ENCODE measurements around the gene RIC3. TPM values are rescaled to one million over a fixed set of nuclear protein-coding genes. Genes with fewer than 3 reads are reported as not detected.

RIC3 gene
- total RNA-seq, 1 donor from 2014 or later: 23.1 TPM

DNA sequence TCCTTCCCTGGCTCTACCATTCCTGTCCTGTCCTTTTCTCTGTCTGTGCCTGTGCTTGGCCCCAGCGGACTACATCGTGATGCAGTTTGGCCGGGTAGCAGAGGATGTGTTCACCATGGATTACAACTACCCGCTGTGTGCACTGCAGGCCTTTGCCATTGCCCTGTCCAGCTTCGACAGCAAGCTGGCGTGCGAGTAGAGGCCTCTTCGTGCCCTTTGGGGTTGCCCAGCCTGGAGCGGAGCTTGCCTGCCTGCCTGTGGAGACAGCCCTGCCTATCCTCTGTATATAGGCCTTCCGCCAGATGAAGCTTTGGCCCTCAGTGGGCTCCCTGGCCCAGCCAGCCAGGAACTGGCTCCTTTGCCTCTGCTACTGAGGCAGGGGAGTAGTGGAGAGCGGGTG, 67.4 kb downstream of the RIC3 start:
- TF ChIP-seq, protein P1, sequence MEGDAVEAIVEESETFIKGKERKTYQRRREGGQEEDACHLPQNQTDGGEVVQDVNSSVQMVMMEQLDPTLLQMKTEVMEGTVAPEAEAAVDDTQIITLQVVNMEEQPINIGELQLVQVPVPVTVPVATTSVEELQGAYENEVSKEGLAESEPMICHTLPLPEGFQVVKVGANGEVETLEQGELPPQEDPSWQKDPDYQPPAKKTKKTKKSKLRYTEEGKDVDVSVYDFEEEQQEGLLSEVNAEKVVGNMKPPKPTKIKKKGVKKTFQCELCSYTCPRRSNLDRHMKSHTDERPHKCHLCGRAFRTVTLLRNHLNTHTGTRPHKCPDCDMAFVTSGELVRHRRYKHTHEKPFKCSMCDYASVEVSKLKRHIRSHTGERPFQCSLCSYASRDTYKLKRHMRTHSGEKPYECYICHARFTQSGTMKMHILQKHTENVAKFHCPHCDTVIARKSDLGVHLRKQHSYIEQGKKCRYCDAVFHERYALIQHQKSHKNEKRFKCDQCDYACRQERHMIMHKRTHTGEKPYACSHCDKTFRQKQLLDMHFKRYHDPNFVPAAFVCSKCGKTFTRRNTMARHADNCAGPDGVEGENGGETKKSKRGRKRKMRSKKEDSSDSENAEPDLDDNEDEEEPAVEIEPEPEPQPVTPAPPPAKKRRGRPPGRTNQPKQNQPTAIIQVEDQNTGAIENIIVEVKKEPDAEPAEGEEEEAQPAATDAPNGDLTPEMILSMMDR (IDR thresholded peaks at IDR 0.05; ENCODE audit: unreplicated experiment): no peak
- DNase-seq (ENCODE audit: low spot score, unreplicated experiment): no peak
- Mint-ChIP-seq H3K36me3 (ENCODE audit: insufficient read depth) (peaks cover 6% of the 10 kb centered on the region), H3K4me3 (ENCODE audit: low read depth) (no peak overlapping the region), H3K27me3 (no peaks in the 10 kb centered on the region), H3K27ac (no peak overlapping the region), H3K9me3 (ENCODE audit: low read depth) (no peaks in the 10 kb centered on the region), H3K4me1 (ENCODE audit: low read depth) (no peaks in the 10 kb centered on the region)

DNA sequence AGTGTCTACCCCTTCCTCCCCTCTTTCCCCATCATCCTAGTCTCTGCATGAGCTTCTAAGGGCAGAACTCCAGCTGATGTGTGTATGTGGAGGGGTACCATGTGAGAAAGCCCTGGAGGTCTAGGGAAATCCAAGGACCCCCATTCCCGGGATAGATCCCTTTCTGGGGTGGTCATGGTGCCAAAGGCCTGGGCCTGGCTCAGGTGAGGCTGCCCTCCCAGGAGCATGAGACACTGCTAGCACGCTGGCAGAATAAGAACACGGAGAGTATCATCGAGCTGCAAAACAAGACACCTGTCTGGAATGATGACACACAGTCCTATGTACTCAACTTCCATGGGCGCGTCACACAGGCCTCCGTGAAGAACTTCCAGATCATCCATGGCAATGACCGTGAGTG, 68.2 kb downstream of the RIC3 start:
- no peaks in the 10 kb centered on the region for H3K9me3 Mint-ChIP-seq (ENCODE audit: low read depth)
- H3K27ac Mint-ChIP-seq: no peak overlapping the region
- no peaks in the 10 kb centered on the region for H3K4me1 Mint-ChIP-seq (ENCODE audit: low read depth)
- H3K4me3 Mint-ChIP-seq (ENCODE audit: low read depth): no peak overlapping the region
- peaks cover 6% of the 10 kb centered on the region for H3K36me3 Mint-ChIP-seq (ENCODE audit: insufficient read depth)
- no peak for DNase-seq (ENCODE audit: low spot score, unreplicated experiment)
- H3K27me3 Mint-ChIP-seq: no peaks in the 10 kb centered on the region
- TF ChIP-seq, protein P1 (IDR thresholded peaks at IDR 0.05; ENCODE audit: unreplicated experiment): no peak

DNA sequence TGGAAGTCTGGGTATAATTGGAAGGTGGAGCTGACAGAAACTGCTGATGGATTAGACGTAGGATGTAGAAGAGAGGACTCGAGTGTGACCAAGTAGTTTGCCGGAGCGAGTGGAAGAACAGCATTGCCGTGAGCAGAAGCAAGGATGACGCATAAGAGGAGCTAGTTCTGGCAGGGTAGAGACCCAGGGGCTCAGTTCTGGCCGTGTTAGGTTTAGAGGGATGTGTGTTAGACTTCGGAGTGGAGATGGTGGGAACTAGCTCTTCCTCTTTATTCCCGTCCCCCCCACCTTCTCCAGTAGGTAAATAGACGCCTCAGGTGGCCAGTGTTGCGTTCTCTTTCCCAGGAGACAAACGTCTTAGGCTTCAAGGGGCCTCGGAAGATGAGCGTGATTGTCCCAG, 68.7 kb downstream of the RIC3 start:
- no peak for DNase-seq (ENCODE audit: low spot score, unreplicated experiment)
- no peak overlapping the region for H3K4me3 Mint-ChIP-seq (ENCODE audit: low read depth)
- TF ChIP-seq, protein P1 (IDR thresholded peaks at IDR 0.05; ENCODE audit: unreplicated experiment): no peak
- no peaks in the 10 kb centered on the region for H3K4me1 Mint-ChIP-seq (ENCODE audit: low read depth)
- no peak overlapping the region for H3K27ac Mint-ChIP-seq
- H3K9me3 Mint-ChIP-seq (ENCODE audit: low read depth): no peaks in the 10 kb centered on the region
- H3K36me3 Mint-ChIP-seq (ENCODE audit: insufficient read depth): peaks cover 6% of the 10 kb centered on the region
- no peaks in the 10 kb centered on the region for H3K27me3 Mint-ChIP-seq

DNA sequence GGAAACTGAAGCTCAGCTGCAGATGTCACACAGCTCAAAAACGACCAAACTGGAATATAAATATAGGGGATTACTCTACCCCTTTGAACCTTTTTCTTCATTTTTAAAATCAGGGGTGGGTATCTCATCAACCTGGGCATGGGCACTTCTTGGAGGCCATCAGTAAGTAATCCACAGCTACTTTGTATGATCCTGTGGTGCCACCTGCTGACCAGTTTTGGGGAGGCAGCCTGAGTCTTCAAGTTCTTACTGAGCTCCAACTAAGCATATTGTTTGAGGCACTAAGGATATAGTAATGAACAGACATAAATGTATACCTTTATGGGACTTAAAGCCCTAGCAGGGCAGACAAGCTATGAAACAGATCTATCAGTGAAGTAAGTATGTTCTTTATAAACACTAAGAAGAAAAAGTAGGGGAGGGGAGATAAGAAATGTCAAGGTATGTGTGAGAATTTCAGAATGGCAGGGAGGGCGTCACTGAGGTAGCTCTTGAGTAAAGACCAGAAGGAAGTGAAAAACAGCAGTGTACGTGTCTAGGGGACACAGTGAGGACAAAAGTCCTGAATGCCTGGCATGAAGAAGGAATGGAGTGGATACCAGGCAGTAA, 69.4 kb downstream of the RIC3 start:
- no peak overlapping the region for H3K27ac Mint-ChIP-seq
- no peaks in the 10 kb centered on the region for H3K27me3 Mint-ChIP-seq
- H3K9me3 Mint-ChIP-seq (ENCODE audit: low read depth): no peaks in the 10 kb centered on the region
- H3K4me1 Mint-ChIP-seq (ENCODE audit: low read depth): no peaks in the 10 kb centered on the region
- TF ChIP-seq, protein P1 (IDR thresholded peaks at IDR 0.05; ENCODE audit: unreplicated experiment): peak; percentile 88
- peak; percentile 68 for DNase-seq (ENCODE audit: low spot score, unreplicated experiment)
- H3K4me3 Mint-ChIP-seq (ENCODE audit: low read depth): no peak overlapping the region
- H3K36me3 Mint-ChIP-seq (ENCODE audit: insufficient read depth): peaks cover 6% of the 10 kb centered on the region

DNA sequence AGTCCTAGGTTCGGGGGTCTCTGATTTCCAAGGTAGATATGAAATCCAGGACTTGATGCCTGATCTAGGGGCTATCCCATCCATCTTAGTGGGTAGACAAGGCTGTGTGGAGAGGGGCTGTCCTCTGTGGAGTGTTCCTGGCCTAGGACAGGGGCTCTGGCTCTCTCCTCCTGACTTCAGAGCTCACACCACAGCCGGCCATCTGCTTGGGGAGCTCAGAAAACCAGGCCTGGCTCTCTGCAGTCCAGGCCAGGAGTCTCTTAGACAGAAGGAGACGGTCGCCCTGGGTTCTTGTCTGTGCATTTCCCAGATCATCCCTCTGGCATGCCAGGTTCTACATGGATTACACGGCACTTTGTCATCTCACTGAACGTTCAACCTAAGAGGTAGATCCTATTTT, 69.9 kb downstream of the RIC3 start:
- Mint-ChIP-seq H3K4me3 (ENCODE audit: low read depth) (no peak overlapping the region), H3K36me3 (ENCODE audit: insufficient read depth) (peaks cover 6% of the 10 kb centered on the region), H3K27me3 (no peaks in the 10 kb centered on the region), H3K27ac (no peak overlapping the region), H3K4me1 (ENCODE audit: low read depth) (no peaks in the 10 kb centered on the region), H3K9me3 (ENCODE audit: low read depth) (no peaks in the 10 kb centered on the region)
- DNase-seq (ENCODE audit: low spot score, unreplicated experiment): no peak
- TF ChIP-seq, protein P1 (IDR thresholded peaks at IDR 0.05; ENCODE audit: unreplicated experiment): no peak
